B cell (primary cell): ENCODE data around the gene ESRP2. TPM values are rescaled to one million over a fixed set of nuclear protein-coding genes. Genes with fewer than 3 reads are reported as not detected.
A peak's percentile ranks its signal among the peaks of the same experiment; 100 is the strongest.

Experiments
- ATAC-seq: fragments of 200-7000 bp; cut with Tn5 transposase; one replicate; pipeline ENCODE4 v1.10.0; 2021; ENCODE audit warnings: low read depth, mild to moderate bottlenecking, moderate number of reproducible peaks, moderate library complexity
- CTCF ChIA-PET: fragments of 350-600 bp; sonication (Branson Sonifier 250); formaldehyde crosslinking; loops from one replicate; lab custom pipeline; 2021; ENCODE audit warnings: antibody characterized with exemption, inconsistent platforms; lab: Charles Lee
- POLR2A ChIA-PET: fragments of 350-600 bp; sonication (Branson Sonifier 250); formaldehyde crosslinking; loops from one replicate; lab custom pipeline; 2021; ENCODE audit warnings: antibody characterized with exemption; lab: Charles Lee
- DNase-seq: peaks from one replicate; pipeline ENCODE4 v3.0.0; 2013
- H2AFZ ChIP-seq: 2 replicates; pipeline ENCODE4 v1.6.1; 2012; ENCODE audit warnings: mild to moderate bottlenecking, low read depth, low read length; ENCODE audit not compliant: insufficient read depth, poor library complexity, severe bottlenecking
- H3K27ac ChIP-seq, 2 donors: 1 replicate in 1 of 2; 2 replicates in 1 of 2; pipeline ENCODE4 v1.5.1; 2012 to 2013; ENCODE audit warnings: low read length in 2 of 2, mild to moderate bottlenecking in 2 of 2, moderate library complexity in 1 of 2
- H3K27me3 ChIP-seq, 4 experiments: fragments of 200-600 bp in 1 of 4; sonication (generic) in 1 of 4; replicated peaks in 1 of 4; 1 replicate in 2 of 4; 2 replicates in 2 of 4; pipeline versions ENCODE4 v1.6.1 to v1.7.0; 2013 to 2016; ENCODE audit warnings: low read length in 3 of 4, mild to moderate bottlenecking in 2 of 4, mixed read lengths in 1 of 4, moderate library complexity in 1 of 4; ENCODE audit not compliant: insufficient read depth in 4 of 4, control insufficient read depth in 3 of 4; ENCODE audit errors: control extremely low read depth in 1 of 4
- H3K36me3 ChIP-seq, 2 experiments: replicated peaks in 1 of 2; 1 replicate in 1 of 2; 2 replicates in 1 of 2; pipeline versions ENCODE4 v1.6.1 to v1.7.1; 2013; ENCODE audit warnings: low read length in 1 of 2; ENCODE audit not compliant: insufficient read depth in 2 of 2, control insufficient read depth in 1 of 2; ENCODE audit errors: control extremely low read depth in 1 of 2, extremely low read depth in 1 of 2
- H3K4me1 ChIP-seq, 2 donors: fragments of 200-600 bp in 1 of 2; sonication (generic) in 1 of 2; 1 replicate in 1 of 2; 2 replicates in 1 of 2; pipeline versions ENCODE4 v1.5.1 to v1.6.1; 2013 to 2017; ENCODE audit warnings: low read length in 2 of 2; ENCODE audit not compliant: control insufficient read depth in 2 of 2, insufficient read depth in 2 of 2
- H3K4me2 ChIP-seq: replicated peaks from 2 replicates; pipeline ENCODE3; 2012; ENCODE audit warnings: mild to moderate bottlenecking, low read depth, low read length; ENCODE audit not compliant: poor library complexity, severe bottlenecking
- H3K4me3 ChIP-seq, 5 experiments: fragments of 200-600 bp in 1 of 5; sonication (generic) in 1 of 5; 1 replicate in 3 of 5; 2 replicates in 2 of 5; pipeline versions ENCODE4 v1.5.1 to v1.7.0; 2011 to 2016; ENCODE audit warnings: low read length in 4 of 5, mild to moderate bottlenecking in 4 of 5, low read depth in 2 of 5, control low read depth in 1 of 5, moderate library complexity in 1 of 5; ENCODE audit not compliant: insufficient read depth in 1 of 5; ENCODE audit errors: control extremely low read depth in 1 of 5, extremely low read depth in 1 of 5
- H3K79me2 ChIP-seq: fragments of 200-600 bp; sonication (generic); one replicate; pipeline ENCODE4 v1.6.0; 2016; ENCODE audit warnings: low read length; ENCODE audit not compliant: control insufficient read depth, insufficient read depth
- H3K9ac ChIP-seq: fragments of 200-600 bp; sonication (generic); 2 replicates; pipeline ENCODE4 v1.6.1; 2017; ENCODE audit warnings: mild to moderate bottlenecking, low read length, moderate library complexity
- H3K9me3 ChIP-seq, 3 donors: one replicate each; pipeline versions ENCODE4 v1.6.1 to v1.7.1; 2013; ENCODE audit warnings: low read length in 2 of 3; ENCODE audit not compliant: control insufficient read depth in 2 of 3, insufficient read depth in 1 of 3; ENCODE audit errors: control extremely low read depth in 1 of 3
- H4K20me1 ChIP-seq: 2 replicates; pipeline ENCODE4 v1.6.0; 2012; ENCODE audit warnings: mild to moderate bottlenecking, low read length; ENCODE audit not compliant: insufficient read depth, control insufficient read depth, poor library complexity, severe bottlenecking
- H3K27ac Mint-ChIP-seq: one replicate; pipeline ENCODE4 v1.8.0; 2021; ENCODE audit warnings: mixed read lengths
- H3K27me3 Mint-ChIP-seq: one replicate; pipeline ENCODE4 v1.8.0; 2021; ENCODE audit warnings: mixed read lengths
- H3K4me1 Mint-ChIP-seq: one replicate; pipeline ENCODE4 v1.8.0; 2021; ENCODE audit warnings: mixed read lengths
- H3K4me3 Mint-ChIP-seq: one replicate; pipeline ENCODE4 v1.8.0; 2021; ENCODE audit warnings: mixed read lengths
- H3K9me3 Mint-ChIP-seq: one replicate; pipeline ENCODE4 v1.8.0; 2022; ENCODE audit warnings: mixed read lengths; ENCODE audit not compliant: insufficient read depth
- CTCF ChIP-seq: fragments of 200-600 bp; IDR thresholded peaks from one replicate; pipeline ENCODE4 v1.8.0; 2022; ENCODE audit warnings: antibody characterized with exemption, mild to moderate bottlenecking
- EZH2 ChIP-seq: IDR thresholded peaks from 2 replicates; pipeline ENCODE4 v1.6.1; 2012; ENCODE audit warnings: borderline replicate concordance, low read depth, mild to moderate bottlenecking, moderate library complexity, low read length; ENCODE audit not compliant: insufficient read depth, poor library complexity, severe bottlenecking
- WGBS: methylation state at CpG from one replicate; pipeline ENCODE4 v1.1.5; 2013; ENCODE audit warnings: missing lambda C conversion rate; ENCODE audit not compliant: insufficient coverage; 5-methylcytosine and 5-hydroxymethylcytosine counted together
- intact Hi-C: fragments of 100-400 bp; cut with micrococcal nuclease; formaldehyde crosslinking; loops from one replicate; pipeline ENCODE4 v1.10.0; 2022
- polyA plus RNA-seq: library from polyadenylated mRNA; depleted of rRNA; stranded (reverse); fragments of >200 nt; gene quantifications from 2 replicates; pipeline ENCODE4 v1.2.3, GENCODE V29; 2012
- total RNA-seq, 2 donors: library from RNA; stranded (reverse); fragments of 120-200 nt in 1 of 2; gene quantifications; 1 replicate in 1 of 2; 2 replicates in 1 of 2; pipeline versions ENCODE4 v1.2.3 to v1.2.4, GENCODE V29; 2013 to 2022

ESRP2 gene
- total and polyA plus RNA-seq, 2 donors (not counting 1 experiment from before 2014, with no cell fraction given) = 0.09 TPM; not detected in 1

GRCh38 chr16:68281368-68282063 lies 45.6 kb upstream of the ESRP2 start:
- H3K4me2 ChIP-seq = no peak overlapping the region
- ATAC-seq = no peak
- TF ChIP-seq EZH2 = no peak
- TF ChIP-seq CTCF = no peak
- H3K4me1 ChIP-seq = peaks cover 52 to 68% of the 10 kb centered on the region in 2 donors
- peaks cover 0 to 24% of the 10 kb centered on the region in 2 experiments for H3K36me3 ChIP-seq
- peaks cover 60% of the 10 kb centered on the region for H3K4me1 Mint-ChIP-seq
- H3K9me3 Mint-ChIP-seq = no peaks in the 10 kb centered on the region
- H3K4me3 Mint-ChIP-seq = peak overlapping the region; percentile 14
- peak overlapping the region in 1 of 2 donors; percentile 92 for H3K27ac ChIP-seq
- H3K9me3 ChIP-seq = no peaks in the 10 kb centered on the region
- WGBS = 100% methylated on average over 1 of the region's 4 CpGs
- ChIA-PET POLR2A (interaction anchor here (1.6 kb wide), 1 partner anchor 8 kb away, joined by 4 read pairs; no protein-coding TSS in a partner anchor), CTCF (interaction anchor here (2.7 to 3.7 kb wide), 2 partner anchors 17 to 20 kb away, joined by 10 to 18 read pairs; partner anchors contain the start of gene SLC7A6)
- H4K20me1 ChIP-seq = no peaks in the 10 kb centered on the region
- peak overlapping the region; percentile 84 for H3K27ac Mint-ChIP-seq
- H3K79me2 ChIP-seq = peaks cover 67% of the 10 kb centered on the region
- no peaks in the 10 kb centered on the region for H3K27me3 Mint-ChIP-seq
- no peak overlapping the region for H3K9ac ChIP-seq
- DNase-seq = no peak
- H3K4me3 ChIP-seq = no peak overlapping the region
- no peaks in the 10 kb centered on the region for H3K27me3 ChIP-seq
- no peak overlapping the region for H2AFZ ChIP-seq
- intact Hi-C loops = no loop called here
